Ecto neural progenitor cell (in vitro differentiated cells): Measurements from ENCODE around the gene IGFL2.
A peak's percentile ranks its signal among the peaks of the same experiment; 100 is the strongest.
"Not testable (repeated sequence)": the region's sequence is repeated elsewhere in the genome, so short reads cannot be mapped to it uniquely, and the experiment has no call there.

Experiments used
- DNase-seq: peaks from one replicate; pipeline ENCODE4 v3.0.0-alpha.2; 2018; ENCODE audit warnings: low spot score

IGFL2 gene

GRCh38 chr19:46147791-46148288 is at the start of gene IGFL2:
TSS of gene IGFL2 (plus strand) at chr19:46148238. CDS start at chr19:46148279, 41 bp downstream.
- DNase-seq, result no peak

DNA sequence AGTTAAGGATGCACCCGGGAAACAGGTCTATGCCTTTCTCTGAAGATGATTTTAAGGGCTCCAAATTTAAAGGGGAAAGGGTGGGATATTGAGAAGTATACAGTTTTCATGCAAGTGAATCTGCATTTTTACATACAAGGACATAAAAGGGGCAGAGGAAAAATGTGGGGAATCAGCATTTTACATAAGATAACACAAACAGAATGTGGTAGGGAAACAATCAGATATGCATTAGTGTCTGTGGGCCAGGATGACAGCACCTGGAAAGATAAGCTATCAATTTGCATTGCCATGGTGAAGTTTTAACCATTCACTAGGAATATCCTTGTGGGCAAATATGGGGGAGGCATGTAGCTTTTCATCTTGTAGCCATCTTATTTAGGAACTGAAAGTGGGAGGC is 47.7 kb upstream of the IGFL2 start:
- no peak for DNase-seq

GRCh38 chr19:46101293-46101692 is 46.7 kb upstream of the IGFL2 start:
- DNase-seq, result no peak

GRCh38 chr19:46102333-46102732 is 45.7 kb upstream of the IGFL2 start:
- DNase-seq, result not testable (repeated sequence)

GRCh38 chr19:46107371-46107770 is 40.7 kb upstream of the IGFL2 start:
- no peak for DNase-seq

- no peak for DNase-seq
These were observed 38.2 kb upstream of the IGFL2 start for GRCh38 chr19:46109876-46110275.

DNA sequence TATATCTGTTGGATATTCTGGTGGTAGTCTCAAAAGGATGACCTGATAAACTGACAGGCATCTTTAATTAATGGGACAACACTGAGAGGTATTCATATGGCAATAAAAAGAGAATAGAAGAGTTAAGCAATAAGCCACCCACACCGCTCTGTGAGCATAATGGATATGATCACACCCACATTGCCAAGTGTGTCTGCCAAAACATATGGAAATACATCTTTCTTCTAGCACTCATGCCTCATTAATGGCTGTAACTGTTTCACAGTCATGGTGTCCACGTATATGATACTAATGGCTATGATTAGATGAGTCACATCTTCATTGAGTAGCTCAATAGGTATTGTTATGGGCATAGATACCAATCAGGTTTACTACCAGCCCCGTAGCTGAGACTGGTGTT is 36.7 kb upstream of the IGFL2 start:
- DNase-seq, result no peak

DNA sequence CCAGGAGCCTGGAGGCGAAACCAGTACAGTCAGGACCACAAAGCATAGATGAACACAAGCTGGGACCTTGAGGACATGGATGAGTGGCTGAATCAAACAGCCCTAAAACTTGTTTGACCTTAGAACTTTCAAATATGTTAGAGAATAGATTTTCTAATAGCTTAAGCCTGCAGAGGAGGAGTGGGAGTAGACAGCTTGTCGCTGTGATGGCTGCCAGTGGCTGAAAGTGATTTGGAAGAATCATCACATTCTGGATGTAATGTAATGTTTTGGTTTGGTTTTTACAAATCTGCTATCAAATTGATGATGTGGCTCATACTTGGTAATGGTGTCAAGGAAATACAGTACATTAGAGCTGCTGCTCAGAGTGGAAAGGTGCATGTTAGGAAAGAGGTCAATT is 35.5 kb upstream of the IGFL2 start:
- no peak for DNase-seq

DNA sequence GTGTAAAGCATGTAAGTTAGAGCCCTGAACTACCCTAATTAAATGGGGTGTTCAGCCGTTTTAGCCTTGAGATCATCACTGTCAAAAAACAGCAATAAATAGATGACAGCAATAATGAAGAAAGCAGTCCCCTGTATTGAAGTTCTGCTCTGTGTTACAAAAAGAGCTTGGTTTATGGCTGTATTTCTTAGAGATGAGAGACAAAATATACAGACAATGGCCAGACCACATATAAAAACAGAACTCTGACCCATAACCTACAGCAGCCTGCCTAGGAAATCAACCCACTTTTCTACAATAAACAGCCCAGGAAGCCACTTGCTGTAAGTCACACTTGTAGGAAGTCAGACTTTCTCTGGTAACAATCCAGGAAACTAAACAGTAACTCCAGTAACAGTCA is 34.3 kb upstream of the IGFL2 start:
- DNase-seq, result no peak

DNA sequence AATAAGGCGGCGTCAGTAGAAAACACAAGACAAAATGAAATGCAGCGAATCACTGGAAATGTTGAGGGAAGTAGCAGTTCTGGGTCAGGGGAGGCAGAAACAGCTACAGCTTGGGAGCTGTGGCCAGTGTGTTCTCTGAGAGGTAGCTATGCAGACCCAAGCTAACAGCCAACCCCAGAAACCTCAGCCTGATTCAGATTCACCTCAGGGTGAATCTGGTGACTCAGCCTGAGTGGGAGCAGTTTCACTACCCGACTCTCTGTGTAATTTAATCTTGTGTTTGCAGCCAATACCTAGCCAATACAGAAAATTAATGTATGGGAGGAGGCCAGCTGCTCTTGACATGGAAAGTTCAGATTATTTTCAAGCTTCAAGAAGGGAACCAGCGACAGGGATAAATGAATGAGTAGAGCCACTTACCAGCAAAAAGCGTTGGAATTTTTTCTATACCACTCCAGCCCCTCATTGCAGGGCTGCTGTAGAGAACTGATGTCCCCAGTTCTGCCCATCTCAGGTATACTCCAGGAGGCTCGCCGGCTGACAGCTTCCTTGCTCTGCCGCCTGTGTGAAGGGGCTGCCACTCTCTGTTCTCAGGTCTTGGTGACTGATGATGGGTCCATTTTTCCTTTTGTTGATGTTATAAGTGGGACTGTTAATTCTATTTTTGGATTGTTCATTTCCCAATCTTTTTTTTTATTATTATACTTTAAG is 32.5 kb upstream of the IGFL2 start:
- no peak for DNase-seq

- DNase-seq, result no peak
These were observed 31.9 kb upstream of the IGFL2 start for GRCh38 chr19:46116121-46116520.

GRCh38 chr19:46118136-46118535 is 29.9 kb upstream of the IGFL2 start:
- DNase-seq, result no peak

GRCh38 chr19:46124638-46125115 is 23.4 kb upstream of the IGFL2 start, which contains the start of gene IGFL3:
TSS of gene IGFL3 (minus strand) at chr19:46124688. CDS start at chr19:46124649, 39 bp downstream.
- DNase-seq, result no peak

- no peak for DNase-seq
These were observed 22.6 kb upstream of the IGFL2 start for GRCh38 chr19:46125447-46125846.

- DNase-seq, result no peak
These were observed 21.9 kb upstream of the IGFL2 start for GRCh38 chr19:46126086-46126580.

DNA sequence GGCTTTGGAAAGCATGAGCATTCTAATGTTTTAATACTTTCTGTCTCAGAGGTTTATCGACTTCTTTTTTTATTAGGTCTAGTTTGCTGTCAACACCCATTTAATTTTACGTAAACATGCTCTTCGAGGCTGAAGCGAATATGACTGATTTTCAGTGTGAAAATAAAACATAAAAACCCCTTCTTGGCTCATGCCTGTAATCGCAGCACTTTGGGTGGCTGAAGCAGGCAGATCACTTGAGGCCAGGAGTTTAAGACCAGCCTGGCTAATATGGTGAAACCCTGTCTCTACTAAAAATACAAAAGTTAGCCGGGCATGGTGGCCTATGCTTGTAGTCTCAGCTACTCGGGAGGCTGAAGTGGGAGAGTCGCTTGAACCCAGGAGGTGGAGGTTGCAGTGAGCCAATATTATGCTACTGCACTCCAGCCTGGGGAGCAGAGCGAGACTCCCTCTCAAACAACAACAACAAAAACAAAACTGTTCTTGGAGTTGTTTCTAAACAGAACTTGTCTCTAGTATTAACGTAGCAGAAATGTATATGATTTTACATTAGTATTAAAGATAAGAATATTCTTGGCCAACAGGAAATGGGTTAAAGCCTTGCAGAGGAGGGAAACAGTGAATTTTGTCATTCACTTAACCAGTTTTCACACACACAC is 16.4 kb upstream of the IGFL2 start:
- DNase-seq, result no peak

GRCh38 chr19:46132508-46133100 is 15.4 kb upstream of the IGFL2 start:
- no peak for DNase-seq

- DNase-seq, result peak; percentile 71
These were observed 14.9 kb upstream of the IGFL2 start for GRCh38 chr19:46133101-46133627.

DNA sequence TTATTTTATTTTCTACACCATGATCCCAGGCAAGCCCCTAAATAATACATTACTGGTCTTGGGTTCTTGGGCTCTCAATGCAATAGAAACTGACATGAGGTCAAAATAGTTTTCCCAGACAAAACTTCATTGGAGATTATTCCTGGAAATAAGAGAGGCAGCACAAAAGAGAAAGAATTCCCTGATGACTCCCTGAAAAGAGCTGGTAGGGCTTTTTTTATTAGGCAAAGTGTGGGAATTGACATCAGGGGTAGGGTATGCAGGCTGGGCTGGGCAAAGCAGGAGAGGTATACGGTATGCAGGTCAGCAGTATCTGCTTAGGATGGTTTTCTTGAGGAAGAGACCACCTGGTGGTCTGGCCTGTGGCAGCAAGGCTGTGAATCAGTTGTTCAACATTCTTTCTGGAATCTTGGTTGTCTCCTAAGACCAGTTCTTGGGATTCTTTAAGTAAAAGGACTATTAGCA is 14.2 kb upstream of the IGFL2 start:
- DNase-seq, result no peak

GRCh38 chr19:46134527-46134926 is 13.5 kb upstream of the IGFL2 start:
- DNase-seq, result no peak

DNA sequence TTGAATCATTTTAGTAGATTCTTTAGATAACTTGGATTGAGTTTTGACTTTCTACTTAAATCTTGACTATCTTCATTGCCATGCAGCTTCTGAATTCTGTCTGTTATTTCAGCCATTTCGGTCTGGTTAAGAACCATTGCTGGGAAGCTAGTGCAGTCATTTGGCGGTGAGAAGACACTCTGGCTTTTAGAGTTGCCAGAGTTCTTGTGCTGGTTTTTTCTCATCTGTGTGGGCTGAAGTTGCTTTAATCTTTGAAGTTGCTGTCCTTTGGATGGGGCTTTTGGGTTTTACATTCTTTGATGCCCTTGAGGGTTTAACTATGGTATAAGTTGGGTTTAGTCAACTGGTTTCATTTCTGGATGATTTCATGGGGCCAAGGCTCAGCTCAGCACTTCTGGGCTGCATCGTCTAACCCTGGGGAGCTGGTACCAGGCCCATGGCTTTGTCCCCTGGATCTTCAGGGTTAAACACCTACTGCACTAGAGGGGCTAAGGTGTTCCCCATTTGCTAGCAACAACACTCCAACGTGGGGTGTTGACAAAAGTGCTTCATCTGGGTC is 10.0 kb upstream of the IGFL2 start:
- DNase-seq, result no peak

DNA sequence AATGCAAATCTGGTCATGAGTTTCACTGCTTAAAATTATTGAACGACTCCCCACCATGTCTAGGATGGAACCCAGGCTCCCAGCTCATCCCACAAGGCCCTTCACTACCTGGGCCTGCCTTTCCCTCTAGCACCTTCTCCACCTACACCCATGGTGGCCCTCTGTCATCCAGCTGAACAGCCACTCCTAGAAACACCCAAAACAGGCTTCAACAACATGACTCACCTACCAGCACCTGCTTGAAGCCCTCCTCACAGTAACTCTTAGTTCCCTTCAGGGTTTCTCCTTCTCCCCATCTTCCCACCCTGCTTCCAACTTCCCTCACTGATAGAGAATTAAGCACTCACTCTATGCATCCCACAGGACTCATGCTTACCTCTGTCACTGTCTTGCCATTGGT is 6.6 kb upstream of the IGFL2 start:
- DNase-seq, result no peak
